Esophagus mucosa (tissue), 1 donor: Measurements from ENCODE around the gene ORM2. TPM values are rescaled to one million over a fixed set of nuclear protein-coding genes. Genes with fewer than 3 reads are reported as not detected.

Source experiments
- ATAC-seq: fragments of 200-7000 bp; cut with Tn5 transposase; one replicate; pipeline ENCODE4 v1.9.1; 2020
- total RNA-seq: library from RNA; stranded (reverse); gene quantifications from one replicate; pipeline ENCODE4 v1.2.4, GENCODE V29; 2023
- donor health status: DM: yes; HTN: yes; CAD: no.

ORM2 gene
- total RNA-seq, 1 donor from 2014 or later: 0.36 TPM

DNA sequence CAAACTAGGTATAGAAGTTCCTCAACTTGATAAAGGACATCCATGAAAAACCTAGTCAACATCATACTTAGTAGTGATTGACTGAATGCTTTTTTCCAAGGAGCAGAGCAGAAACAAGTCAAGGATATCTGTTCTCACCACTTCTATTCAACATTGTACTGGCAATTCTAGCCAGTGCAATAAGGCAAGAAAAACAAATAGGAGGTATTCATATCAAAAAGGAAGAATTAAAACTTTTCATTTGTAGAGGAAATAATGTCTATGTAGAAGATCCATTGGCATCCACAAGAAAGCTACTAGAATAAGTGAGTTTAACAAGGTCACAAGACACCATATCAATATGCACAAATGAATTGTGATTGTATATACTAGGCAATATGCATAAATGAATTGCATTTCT lies 35.0 kb upstream of the ORM2 start:
- ATAC-seq: no peak

DNA sequence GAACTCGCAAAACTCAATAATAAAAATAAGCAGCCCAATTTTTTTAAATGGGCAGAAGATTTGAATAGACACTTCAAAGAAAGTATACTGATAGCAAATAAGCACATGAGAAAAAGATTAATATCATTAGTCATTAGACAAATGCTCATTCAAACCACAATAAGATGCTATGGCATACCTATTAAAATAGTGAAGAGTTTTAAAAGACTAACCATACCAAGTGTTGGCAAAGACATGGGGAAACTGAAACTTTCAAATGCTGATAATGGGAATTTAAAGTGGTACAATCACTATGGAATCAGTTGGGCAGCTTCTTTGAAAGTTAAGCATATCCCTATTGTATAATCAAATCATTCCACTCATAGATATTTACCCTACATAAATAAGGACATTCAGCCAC lies 33.3 kb upstream of the ORM2 start:
- no peak for ATAC-seq

DNA sequence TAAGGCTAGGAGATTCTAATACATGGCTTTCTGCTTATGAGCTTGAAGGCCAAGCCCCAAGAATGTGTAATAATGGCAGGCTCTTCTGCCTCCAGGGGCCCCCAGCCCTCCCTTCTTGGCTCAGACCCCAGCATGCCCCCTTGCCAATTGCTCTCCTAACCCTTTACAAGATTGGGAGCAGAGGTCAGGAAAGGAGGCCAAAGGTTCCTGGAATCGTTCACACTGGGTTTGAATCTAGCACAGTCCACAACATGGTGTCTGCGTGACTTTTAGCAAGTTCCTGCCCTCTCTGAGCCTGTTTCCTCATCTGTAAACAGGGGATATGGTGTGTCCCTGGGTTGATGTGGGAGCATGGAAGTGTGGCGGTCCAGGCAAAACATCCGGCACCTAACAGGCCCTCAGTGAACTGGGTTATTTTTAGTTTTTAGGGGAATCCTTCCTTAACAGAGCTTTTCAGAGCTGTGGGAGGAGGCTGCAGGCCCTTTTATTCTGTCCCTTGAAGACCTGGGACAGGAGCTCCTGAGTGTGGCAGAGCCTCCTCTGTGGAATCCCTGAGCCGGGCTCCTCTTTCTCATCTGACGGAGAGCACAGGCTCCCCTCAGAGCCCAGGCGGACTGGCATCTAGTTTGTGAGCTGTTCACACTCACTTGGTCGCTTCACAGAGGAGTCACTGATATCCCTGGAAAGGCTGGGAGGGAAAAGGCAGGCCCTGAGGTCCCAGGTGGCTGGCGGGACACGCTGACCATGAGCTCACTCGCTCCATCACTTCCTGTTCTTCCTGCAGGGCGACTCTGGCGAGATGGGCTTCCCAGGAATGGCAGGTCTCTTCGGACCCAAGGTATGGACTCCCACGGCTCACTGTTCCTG lies 30.1 kb upstream of the ORM2 start:
- ATAC-seq: no peak

DNA sequence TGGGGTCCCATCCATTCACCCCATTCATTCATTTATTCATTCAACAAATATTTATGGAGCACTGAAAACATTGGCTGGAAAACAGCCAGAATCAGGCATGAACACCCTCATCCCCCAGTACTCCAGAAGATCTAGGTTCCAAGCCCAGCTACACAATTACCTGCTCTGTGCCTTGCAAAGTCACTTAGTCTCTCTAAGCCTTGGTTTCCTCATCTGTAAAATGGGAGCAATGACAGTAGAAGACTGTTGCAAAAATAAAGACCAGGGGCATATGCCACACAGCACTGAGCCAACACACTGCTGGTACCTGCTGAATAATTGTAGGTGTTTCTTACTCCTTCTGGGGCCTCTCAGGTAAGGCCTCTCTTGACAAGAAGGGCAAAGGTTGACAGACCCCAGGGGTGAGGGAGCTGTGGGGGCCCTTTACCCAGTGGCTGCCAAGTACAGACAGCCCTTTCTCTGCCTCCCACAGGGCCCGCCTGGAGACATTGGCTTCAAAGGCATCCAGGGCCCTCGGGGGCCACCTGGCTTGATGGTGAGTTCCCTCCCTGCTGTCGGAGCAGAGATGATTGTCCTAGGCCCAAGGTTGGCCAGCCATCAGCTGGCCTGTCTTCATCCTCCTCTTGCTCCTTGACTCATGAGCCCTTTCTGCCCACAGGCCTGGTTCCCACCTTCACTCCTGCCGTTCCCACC lies 29.4 kb upstream of the ORM2 start:
- ATAC-seq: no peak

DNA sequence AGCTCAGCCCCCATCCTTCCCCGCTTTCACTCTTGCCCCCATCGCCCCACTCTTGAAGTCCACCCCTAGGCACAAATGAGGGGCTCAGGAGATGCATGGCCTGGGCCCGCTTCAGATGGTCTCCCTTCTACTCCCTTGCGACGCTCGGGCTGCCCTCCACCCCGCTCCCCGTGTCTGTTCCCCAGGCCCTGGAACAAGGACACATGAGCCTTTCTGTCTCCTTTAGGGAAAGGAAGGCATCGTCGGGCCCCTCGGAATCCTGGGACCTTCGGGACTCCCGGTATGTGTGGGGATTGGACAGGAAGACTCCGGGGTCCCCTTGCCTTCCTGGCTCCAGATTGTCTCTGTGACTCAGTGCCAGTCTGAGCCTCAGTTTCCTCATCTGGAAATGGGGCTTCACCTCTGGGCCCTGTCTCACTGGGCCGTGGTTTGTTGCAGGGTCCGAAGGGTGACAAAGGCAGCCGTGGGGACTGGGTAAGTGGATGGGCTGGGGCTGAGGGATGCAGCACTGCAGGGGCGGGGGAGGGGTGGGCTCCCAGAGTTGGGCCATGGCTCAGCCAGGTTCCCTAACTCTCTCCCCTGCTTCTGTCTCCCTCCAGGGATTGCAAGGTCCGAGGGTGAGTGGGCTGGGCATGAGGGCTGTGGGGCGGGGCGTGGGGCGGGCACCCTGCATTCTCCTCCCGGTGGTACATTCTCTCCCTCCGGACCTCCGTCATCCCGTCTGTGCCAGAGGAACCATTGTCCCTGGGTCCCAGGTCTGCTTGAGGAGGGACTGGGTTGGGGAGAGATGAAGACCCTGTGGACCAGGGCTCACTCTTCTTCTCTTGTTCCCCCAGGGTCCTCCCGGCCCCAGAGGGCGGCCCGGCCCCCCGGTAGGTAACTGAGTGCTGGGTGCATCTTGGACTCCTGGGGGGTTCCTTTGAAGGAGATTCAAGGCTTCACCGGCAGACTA lies 28.5 kb upstream of the ORM2 start:
- no peak for ATAC-seq

DNA sequence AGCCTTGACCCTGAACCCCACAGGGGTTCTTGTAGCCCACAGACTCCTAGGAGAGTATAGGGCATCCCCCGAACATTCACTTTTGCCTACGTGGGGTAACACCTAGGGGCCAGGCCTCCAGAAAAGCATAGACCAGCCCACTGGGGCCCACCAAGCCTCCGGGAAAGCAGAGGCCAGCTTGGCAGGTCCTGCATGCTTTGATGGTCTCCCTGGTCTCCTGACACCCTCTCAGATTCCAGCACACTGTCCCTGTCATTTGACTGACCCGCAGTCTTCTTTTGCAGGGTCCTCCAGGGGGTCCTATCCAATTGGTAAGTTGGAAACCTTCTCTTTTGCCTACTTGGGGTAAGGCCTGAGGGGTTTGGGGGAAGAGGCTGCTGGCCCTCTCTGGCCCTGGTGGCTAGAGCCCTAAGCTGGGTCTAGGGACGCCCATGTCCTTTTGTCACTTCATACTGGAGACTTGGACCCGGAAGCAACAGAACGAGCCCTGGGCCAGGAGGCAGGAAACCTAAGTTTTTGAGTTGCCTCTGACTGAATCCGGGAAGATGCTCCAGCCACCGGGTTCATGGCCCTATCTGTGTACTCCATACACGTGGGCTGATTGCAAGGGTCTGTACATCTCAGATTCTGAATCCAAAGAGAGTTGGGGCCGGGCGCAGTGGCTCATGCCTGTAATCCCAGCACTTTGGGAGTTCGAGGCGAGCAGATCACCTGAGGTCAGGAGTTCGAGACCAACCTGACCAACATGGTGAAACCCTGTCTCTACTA lies 27.7 kb upstream of the ORM2 start:
- ATAC-seq: no peak

DNA sequence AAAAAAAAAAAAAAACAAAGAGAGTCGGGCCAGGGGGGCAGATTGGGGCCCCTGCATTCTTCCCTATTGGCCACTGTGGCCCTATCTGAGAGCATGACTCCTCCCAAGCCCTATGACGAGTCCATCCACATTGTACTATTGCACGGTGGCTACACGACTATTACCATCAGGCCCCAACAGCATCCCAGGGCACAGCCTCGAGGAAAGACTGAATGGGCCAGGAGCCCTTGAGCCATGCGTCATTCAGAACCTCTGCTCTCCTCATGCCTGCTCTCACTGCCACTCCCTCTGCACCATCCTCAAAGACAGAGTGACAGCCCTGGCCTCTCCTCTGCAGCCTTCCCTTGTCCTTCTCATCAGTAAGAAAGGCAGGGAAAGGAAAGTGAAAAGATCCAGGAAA lies 26.9 kb upstream of the ORM2 start:
- ATAC-seq: no peak

DNA sequence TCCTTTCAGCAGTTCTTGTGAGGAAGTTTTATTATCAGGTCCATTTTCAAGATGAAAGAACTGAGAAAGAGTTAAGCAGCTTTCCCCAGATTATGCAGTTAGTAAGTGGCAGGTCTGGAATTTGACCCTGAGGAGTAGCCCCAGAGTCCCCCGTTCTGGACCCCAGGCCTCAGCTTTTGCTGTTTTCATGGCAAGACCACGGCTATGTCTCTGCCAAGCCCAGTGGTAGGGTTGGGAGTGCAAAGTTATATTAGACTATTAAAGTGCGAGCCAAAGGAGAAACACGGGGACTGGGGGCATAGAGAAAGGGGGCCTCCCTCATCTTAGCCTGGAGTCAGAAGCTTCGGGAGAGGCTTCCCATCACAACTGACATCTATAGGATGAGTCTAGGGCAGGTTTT lies 26.1 kb upstream of the ORM2 start:
- ATAC-seq: no peak

DNA sequence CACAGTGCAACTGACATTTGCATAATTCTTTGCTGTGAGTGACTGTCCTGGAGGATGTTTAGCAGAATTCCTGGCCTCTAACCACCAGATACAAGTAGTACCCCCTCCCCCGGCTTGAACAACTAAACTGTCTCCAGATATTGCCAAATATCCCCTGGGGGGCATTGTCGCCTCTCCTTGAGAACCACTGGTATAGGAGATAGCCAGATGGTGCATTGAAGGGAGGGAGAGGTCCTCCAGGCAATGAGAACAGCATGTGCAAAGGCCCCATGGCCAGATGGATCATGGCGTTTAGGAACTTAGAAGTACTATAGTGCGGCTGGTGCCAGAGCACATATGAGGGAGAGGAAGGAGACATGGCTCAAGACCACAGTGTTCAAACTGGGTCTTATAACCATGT lies 25.7 kb upstream of the ORM2 start:
- no peak for ATAC-seq

DNA sequence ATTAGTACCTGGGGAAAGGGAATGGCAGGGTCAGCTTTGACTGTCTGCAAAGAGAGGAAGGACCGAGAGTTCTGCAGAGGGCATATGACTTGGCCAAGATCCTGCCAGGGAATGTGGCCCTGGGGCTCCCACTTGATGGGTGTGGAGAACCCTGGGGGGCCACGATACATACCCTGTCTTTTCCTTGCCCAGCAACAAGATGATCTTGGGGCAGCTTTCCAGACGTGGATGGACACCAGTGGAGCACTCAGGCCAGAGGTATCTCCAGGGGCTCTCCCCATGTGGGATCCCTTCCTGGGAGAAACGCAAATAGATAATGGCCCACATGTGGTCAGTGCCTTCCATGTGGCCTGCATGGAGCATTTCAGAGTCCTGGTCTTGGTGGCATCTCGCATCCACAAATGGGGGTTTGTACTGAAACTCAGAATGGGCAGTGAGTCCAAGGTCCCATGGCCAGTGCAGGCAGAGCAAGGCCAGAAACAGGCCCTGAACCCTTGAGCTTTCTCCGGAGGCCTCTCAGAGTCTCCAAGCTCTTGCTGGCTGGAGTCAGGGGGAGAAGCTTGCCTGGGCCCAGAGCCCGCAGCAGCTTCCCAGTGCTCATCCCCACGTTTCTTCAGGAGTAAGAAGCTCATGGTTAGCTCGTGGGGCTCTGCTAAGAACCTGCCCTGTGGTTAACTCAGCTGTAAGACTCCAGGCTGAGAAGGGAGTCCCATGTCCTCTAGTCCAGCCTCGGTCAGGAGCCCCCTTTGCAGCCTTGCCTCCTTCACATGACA lies 25.1 kb upstream of the ORM2 start:
- no peak for ATAC-seq

DNA sequence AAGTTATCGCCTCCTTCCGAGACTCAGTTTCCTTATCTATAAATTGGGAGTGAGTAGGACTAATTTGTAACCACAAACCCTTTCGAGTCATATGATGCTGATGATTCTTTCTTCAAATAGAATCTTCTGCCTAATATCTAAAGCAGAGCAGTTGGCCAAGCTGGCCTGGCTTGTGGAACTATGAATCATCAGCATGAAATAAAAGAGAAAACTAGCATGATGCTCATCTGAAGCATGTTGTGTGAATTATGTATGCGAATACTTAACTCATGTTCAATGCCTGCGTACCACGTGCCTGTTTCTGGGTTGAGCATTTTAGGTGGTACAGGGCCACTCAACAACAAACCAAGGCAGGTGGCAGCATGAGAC lies 21.8 kb upstream of the ORM2 start:
- ATAC-seq: no peak

DNA sequence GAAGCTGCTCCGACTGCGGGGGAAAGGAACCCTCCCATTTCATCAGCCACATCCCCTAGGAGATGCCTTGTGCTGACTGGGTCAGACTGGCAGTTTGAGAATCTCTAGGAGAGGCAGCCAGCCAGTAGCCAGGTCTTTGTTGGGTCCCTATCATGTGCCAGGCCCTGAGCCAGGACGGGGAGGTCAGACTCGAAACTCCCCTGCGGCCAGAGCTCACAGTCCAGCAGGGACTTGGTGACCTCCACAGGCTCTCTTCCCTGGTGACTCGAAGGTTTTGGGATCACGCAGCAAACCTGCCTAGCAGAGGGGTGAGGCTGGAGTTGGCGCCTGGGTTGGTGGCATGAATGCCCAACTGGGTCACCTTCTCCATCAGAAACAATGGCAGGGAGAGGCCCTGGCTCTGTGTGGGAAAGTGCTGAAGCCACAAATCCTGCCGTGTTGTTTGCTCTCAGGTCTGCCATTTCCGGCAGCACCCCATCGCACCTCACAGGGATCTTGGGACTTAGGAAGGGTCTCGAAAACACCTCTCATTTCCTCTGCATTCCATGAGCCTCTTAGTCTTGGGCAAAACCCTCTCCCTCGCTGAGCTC lies 21.2 kb upstream of the ORM2 start:
- no peak for ATAC-seq

DNA sequence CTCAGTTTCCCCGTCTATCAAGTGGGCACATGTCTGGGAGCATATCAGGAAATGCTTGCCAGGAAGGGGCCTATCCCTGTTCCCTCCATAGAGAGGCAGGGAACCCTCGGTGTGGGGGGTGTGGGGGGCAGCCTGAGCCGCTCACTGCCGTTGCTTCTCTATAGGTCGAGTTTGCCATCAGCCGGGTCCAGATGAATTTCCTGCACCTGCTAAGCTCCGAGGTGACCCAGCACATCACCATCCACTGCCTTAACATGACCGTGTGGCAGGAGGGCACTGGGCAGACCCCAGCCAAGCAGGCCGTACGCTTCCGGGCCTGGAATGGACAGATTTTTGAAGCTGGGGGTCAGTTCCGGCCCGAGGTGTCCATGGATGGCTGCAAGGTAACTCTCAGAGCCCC lies 20.6 kb upstream of the ORM2 start:
- ATAC-seq: no peak

DNA sequence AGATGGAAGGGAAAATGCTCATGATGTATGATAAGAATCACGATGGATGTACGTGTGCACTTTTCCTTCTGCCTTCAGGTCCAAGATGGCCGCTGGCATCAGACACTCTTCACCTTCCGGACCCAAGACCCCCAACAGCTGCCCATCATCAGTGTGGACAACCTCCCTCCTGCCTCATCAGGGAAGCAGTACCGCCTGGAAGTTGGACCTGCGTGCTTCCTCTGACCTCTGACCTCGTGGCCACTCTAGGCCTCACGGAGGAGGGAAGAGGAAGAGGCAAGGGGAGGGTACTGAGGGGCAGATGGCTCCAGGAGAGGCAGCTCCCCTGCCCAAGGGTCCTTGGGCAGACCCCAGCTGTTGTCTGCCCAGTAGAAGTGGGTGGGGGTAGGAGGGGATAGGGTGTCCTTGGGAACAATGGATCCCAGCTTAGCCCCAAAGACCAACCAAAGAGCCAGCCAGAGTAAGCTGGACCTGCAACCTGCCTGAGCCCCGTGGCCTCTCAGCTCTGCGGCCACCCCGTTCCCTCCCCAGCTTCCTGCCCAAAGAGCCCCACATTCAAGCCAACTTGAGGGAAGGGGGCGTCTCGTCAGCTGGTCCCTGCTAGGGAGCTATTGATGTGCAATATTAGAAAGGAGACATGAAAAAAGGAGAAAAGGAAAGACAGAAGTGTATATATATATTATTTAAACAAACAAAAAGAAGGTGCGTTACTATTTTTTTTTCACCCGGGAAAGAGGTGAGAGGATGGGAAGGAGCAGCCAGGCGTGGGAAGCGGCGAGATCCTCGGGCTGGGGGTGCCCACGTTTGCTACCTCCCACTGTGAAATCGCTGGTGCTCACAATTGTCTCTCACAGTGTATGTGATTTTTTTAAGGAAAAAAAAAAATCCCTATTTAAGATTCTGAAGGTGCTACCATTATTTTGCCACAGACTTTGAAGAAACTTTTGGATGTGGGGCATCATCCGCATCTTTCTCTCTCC lies 18.9 kb upstream of the ORM2 start:
- no peak for ATAC-seq

DNA sequence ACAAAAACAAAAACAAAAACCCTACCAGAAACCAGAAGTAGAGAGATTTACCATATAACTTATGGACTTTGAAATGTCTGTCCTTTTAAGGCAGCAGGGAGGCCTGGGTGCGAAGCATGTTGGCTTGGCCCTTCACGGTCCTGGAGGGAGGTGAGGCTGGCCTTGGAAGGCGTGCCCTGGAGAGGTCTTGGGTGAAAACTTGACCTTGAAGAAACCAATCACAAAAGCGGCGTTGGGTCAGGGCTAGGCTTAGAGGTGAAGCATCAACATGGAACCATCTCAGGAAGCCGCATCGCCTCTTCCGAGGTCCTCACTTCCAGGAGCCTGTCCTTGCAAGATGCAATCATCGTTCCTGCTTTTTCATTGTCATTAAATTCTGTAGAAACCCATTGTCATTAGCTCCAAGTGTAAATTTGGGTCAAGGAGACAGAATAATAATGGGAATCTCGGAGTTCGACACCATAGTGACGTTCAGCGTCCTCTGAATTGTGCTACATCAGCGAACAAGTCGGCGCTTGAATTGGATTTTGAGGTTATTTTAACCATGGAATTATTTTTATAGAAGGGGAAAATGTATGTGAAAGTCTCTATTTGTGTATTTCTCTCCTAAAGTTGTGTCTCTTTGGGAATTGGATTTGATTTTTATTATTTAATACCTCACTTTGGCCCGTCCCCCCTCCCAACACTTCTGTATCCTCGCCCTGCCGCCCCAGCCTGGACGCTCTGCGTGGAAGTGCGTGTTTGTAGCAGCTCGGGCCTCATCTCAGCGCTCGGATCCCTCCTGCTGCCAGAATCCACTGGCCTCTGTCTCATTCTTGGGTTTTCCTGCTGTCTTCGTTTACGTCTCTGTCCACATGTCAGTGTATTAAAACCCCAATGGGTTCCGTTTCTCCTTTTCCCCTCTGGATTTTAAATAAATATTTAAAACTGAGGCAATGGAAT lies 17.8 kb upstream of the ORM2 start:
- no peak for ATAC-seq

DNA sequence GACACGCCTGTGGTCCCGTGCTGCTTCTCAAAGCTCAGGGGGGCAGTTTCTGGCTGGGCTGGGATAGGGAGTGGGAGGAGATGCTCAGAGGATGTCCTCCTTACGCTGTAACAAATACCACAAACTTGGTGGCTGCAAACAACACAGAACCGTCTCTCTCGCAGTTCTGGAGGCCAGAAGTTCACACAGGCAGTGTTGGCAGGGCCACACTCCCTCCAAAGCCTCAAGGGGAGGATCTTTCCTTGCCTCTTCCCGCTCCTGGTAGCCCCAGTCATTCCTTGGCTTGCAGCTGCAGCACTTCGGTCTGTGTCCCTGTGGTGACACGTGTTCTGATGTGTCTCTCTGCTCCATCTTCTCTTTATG lies 17.2 kb upstream of the ORM2 start:
- no peak for ATAC-seq

DNA sequence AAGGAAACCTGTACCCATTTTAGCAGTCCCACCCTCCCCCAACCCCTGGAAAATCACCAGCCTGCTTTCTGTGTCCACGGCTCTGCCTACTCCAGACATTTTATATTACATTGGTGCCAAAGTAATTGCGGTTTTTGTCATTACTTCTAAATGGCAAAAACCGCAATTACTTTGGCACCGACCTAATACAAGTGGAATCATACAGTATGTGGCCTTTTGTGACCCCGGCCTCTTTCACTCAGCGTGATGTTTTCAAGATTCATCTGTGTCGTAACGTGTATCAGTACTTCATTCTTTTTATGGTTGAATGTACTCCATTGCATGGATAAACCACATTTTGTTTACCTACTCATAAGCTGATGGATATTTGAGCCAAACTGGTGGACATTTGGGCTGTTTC lies 16.5 kb upstream of the ORM2 start:
- ATAC-seq: no peak

DNA sequence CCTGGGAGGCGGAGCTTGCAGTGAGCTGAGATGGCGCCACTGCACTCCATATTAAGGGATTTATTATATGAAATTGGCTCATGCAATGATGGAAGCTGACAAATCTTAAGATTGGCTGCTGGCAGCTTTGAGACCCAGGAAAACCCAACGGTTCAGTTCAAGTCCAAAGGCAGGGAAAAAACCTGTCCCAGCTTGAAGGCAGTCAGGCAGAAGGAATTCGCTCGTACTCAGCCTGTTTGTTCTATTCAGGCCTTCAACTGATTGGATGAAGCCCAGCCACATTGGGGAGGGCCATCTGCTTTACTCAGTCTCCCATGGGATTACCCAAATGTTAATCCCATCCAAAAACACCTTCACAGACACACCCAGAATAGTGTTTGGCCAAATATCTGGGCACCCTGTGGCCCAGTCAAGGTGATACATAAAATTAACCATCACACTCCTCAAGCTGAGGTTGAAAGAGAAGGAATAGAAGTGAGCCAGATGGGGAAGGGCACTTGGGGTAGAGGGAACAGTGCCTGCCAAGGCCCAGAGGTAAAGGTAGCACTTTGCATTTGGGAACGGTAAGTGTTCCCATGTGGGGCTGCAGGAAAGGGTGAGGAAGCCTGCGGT lies 15.3 kb upstream of the ORM2 start:
- ATAC-seq: no peak
